Measurements from ENCODE around the gene EPHA2. TPM values are rescaled to one million over a fixed set of nuclear protein-coding genes. Genes with fewer than 3 reads are reported as not detected.

Gene EPHA2
- total RNA-seq, 1 donor: 21.0 TPM

GRCh38 chr1:16092923-16093511, 62.9 kb downstream of the EPHA2 start:
- peak; percentile 63 for DNase-seq (ENCODE audit: insufficient read length, low spot score, missing footprints)
- Histone ChIP-seq H3K27me3 (ENCODE audit: insufficient read depth, low read length) (peaks cover 2% of the 10 kb centered on the region), H3K4me2 (ENCODE audit: insufficient read depth, low read length) (no peak overlapping the region), H3K36me3 (ENCODE audit: insufficient read depth, low read length) (no peaks in the 10 kb centered on the region), H3K4me1 (ENCODE audit: insufficient read depth, low read length) (peaks cover 14% of the 10 kb centered on the region), H3K27ac (ENCODE audit: low read depth, low read length) (no peak overlapping the region), H4K20me1 (ENCODE audit: insufficient read depth, low read length) (no peaks in the 10 kb centered on the region), H3K79me2 (ENCODE audit: insufficient read depth, low read length) (no peaks in the 10 kb centered on the region), H3K4me3 (ENCODE audit: insufficient read depth, low read length) (no peak overlapping the region), H3K9me3 (ENCODE audit: low read depth, low read length) (no peaks in the 10 kb centered on the region), H2AFZ (ENCODE audit: low read length) (no peak overlapping the region)
- TF ChIP-seq CTCF (IDR thresholded peaks at IDR 0.05; ENCODE audit: extremely low read depth, low read depth, low read length): no peak

GRCh38 chr1:16092097-16092922, 63.6 kb downstream of the EPHA2 start:
- Histone ChIP-seq H3K4me1 (ENCODE audit: insufficient read depth, low read length) (peaks cover 15% of the 10 kb centered on the region), H3K27ac (ENCODE audit: low read depth, low read length) (no peak overlapping the region), H3K4me2 (ENCODE audit: insufficient read depth, low read length) (no peak overlapping the region), H4K20me1 (ENCODE audit: insufficient read depth, low read length) (no peaks in the 10 kb centered on the region), H3K9me3 (ENCODE audit: low read depth, low read length) (no peaks in the 10 kb centered on the region), H3K79me2 (ENCODE audit: insufficient read depth, low read length) (no peaks in the 10 kb centered on the region), H2AFZ (ENCODE audit: low read length) (no peak overlapping the region), H3K36me3 (ENCODE audit: insufficient read depth, low read length) (no peaks in the 10 kb centered on the region), H3K27me3 (ENCODE audit: insufficient read depth, low read length) (peaks cover 2% of the 10 kb centered on the region), H3K4me3 (ENCODE audit: insufficient read depth, low read length) (no peak overlapping the region)
- TF ChIP-seq CTCF (IDR thresholded peaks at IDR 0.05; ENCODE audit: extremely low read depth, low read depth, low read length): no peak
- peak; percentile 70 for DNase-seq (ENCODE audit: insufficient read length, low spot score, missing footprints)

GRCh38 chr1:16091296-16091695, 64.6 kb downstream of the EPHA2 start:
- H3K79me2 ChIP-seq (ENCODE audit: insufficient read depth, low read length): no peaks in the 10 kb centered on the region
- peaks cover 15% of the 10 kb centered on the region for H3K4me1 ChIP-seq (ENCODE audit: insufficient read depth, low read length)
- TF ChIP-seq CTCF (IDR thresholded peaks at IDR 0.05; ENCODE audit: extremely low read depth, low read depth, low read length): no peak
- H3K36me3 ChIP-seq (ENCODE audit: insufficient read depth, low read length): no peaks in the 10 kb centered on the region
- H2AFZ ChIP-seq (ENCODE audit: low read length): no peak overlapping the region
- no peaks in the 10 kb centered on the region for H3K9me3 ChIP-seq (ENCODE audit: low read depth, low read length)
- no peak overlapping the region for H3K4me3 ChIP-seq (ENCODE audit: insufficient read depth, low read length)
- no peak overlapping the region for H3K4me2 ChIP-seq (ENCODE audit: insufficient read depth, low read length)
- no peaks in the 10 kb centered on the region for H4K20me1 ChIP-seq (ENCODE audit: insufficient read depth, low read length)
- no peak overlapping the region for H3K27ac ChIP-seq (ENCODE audit: low read depth, low read length)
- peak; percentile 62 for DNase-seq (ENCODE audit: insufficient read length, low spot score, missing footprints)
- H3K27me3 ChIP-seq (ENCODE audit: insufficient read depth, low read length): peaks cover 1% of the 10 kb centered on the region

- no peak overlapping the region for H2AFZ ChIP-seq (ENCODE audit: low read length)
- H3K27me3 ChIP-seq (ENCODE audit: insufficient read depth, low read length): no peaks in the 10 kb centered on the region
- H3K4me3 ChIP-seq (ENCODE audit: insufficient read depth, low read length): no peak overlapping the region
- no peak overlapping the region for H3K27ac ChIP-seq (ENCODE audit: low read depth, low read length)
- H3K79me2 ChIP-seq (ENCODE audit: insufficient read depth, low read length): no peaks in the 10 kb centered on the region
- H3K4me1 ChIP-seq (ENCODE audit: insufficient read depth, low read length): peaks cover 15% of the 10 kb centered on the region
- no peaks in the 10 kb centered on the region for H3K36me3 ChIP-seq (ENCODE audit: insufficient read depth, low read length)
- DNase-seq (ENCODE audit: insufficient read length, low spot score, missing footprints): peak; percentile 46
- no peak overlapping the region for H3K4me2 ChIP-seq (ENCODE audit: insufficient read depth, low read length)
- no peaks in the 10 kb centered on the region for H4K20me1 ChIP-seq (ENCODE audit: insufficient read depth, low read length)
- no peaks in the 10 kb centered on the region for H3K9me3 ChIP-seq (ENCODE audit: low read depth, low read length)
- TF ChIP-seq CTCF (IDR thresholded peaks at IDR 0.05; ENCODE audit: extremely low read depth, low read depth, low read length): no peak
Measured at GRCh38 chr1:16090076-16090826, 65.6 kb downstream of the EPHA2 start.

Measured in osteoblast (primary cell).